ENCODE data around the gene TMEFF2.

DNA sequence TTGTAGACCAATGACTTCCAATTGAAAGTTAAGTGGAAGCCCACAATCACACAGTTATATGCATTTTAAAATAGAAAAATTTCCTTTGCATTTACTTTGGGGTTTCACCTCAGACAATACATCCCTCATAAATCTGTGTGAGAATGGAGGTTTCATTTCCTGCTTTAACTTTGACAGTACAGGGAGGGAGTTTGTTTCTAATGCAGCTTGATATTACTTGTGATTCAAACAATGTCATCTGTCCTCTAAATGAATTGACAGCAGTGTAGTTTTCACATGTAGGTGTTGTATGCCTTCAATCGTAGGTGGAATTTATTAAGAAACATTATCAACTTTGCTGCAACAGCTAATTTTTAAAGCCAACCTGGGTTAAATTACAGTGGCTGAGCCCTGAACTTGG is 75.2 kb downstream of the TMEFF2 start:
- TF ChIP-seq POLR2AphosphoS5 (IDR thresholded peaks at IDR 0.05; ENCODE audit: low read depth, low read length) (no peak), TAF1 (IDR thresholded peaks at IDR 0.05; ENCODE audit: borderline replicate concordance, low read depth, low read length) (no peak), POLR2A (IDR thresholded peaks at IDR 0.05; ENCODE audit: low read depth, low read length) (no peak)
